Measurements from ENCODE around the gene LPCAT4. TPM values are rescaled to one million over a fixed set of nuclear protein-coding genes. Genes with fewer than 3 reads are reported as not detected.

LPCAT4 gene
- total RNA-seq, 1 experiment from 2014 or later, result 77.1 TPM

DNA sequence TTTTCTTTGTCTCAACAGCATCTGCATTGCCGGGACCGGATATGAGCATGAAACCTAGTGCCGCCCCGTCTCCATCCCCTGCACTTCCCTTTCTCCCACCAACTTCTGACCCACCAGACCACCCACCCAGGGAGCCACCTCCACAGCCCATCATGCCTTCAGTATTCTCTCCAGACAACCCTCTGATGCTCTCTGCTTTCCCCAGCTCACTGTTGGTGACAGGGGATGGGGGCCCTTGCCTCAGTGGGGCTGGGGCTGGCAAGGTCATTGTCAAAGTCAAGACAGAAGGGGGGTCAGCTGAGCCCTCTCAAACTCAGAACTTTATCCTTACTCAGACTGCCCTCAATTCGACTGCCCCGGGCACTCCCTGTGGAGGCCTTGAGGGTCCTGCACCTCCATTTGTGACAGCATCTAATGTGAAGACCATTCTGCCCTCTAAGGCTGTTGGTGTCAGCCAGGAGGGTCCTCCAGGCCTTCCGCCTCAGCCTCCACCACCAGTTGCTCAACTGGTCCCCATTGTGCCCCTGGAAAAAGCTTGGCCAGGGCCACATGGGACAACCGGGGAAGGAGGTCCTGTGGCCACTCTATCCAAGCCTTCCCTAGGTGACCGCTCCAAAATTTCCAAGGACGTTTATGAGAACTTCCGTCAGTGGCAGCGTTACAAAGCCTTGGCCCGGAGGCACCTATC, 18.9 kb downstream of the LPCAT4 start:
- H3K4me2 ChIP-seq (ENCODE audit: low read length), result no peak overlapping the region
- BruUV-seq (replicated peaks), result no TSS peak
- no peaks in the 10 kb centered on the region for H3K79me2 ChIP-seq (ENCODE audit: insufficient read depth, low read length)
- no peak overlapping the region for H2AFZ ChIP-seq (ENCODE audit: low read depth, low read length, poor library complexity, severe bottlenecking)
- ChIA-PET CTCF (no interaction called here), POLR2A (no interaction called here), RAD21 (ENCODE audit: low non-redundant PET in 1 of 2, low total read pairs in 2 of 2, uncharacterized antibody in 2 of 2, unreplicated experiment in 2 of 2) (no interaction called here)
- H3K4me3 ChIP-seq (replicated peaks in 1 of 2; ENCODE audit: low read depth in 1 of 2, low read length in 2 of 2), result no peak overlapping the region
- H3K27ac ChIP-seq (ENCODE audit: low read depth, low read length), result no peak overlapping the region
- no peaks in the 10 kb centered on the region for H3K27me3 ChIP-seq (ENCODE audit: insufficient read depth, low read length)
- intact Hi-C loops (cut with micrococcal nuclease), result no loop called here
- H3K9me2 ChIP-seq (ENCODE audit: insufficient read depth), result no peaks in the 10 kb centered on the region
- DNase-seq (ENCODE audit: low read depth, low spot score), result no peak
- H3K36me3 ChIP-seq (ENCODE audit: control insufficient read depth in 1 of 2, insufficient read depth in 2 of 2, low read length in 2 of 2), result no peaks in the 10 kb centered on the region
- H3K4me1 ChIP-seq (ENCODE audit: control insufficient read depth in 1 of 2, insufficient read depth in 2 of 2, low read length in 2 of 2), result peaks cover 0 to 5% of the 10 kb centered on the region in 2 experiments; a peak in 2 of 4 replicates
- H3K9ac ChIP-seq (ENCODE audit: low read length), result no peak overlapping the region
- TF ChIP-seq TCF7L2 (IDR thresholded peaks at IDR 0.05; ENCODE audit: borderline replicate concordance, extremely low read depth, insufficient read depth, insufficient read length) (no peak), ZNF274 (IDR thresholded peaks at IDR 0.05; ENCODE audit: low read depth, low read length) (no peak), ELF1 (IDR thresholded peaks at IDR 0.05; ENCODE audit: borderline replicate concordance, low read depth) (no peak), YY1 (IDR thresholded peaks at IDR 0.05; ENCODE audit: extremely low read depth, insufficient replicate concordance, low read depth, low read length) (no peak), SRF (IDR thresholded peaks at IDR 0.05; ENCODE audit: low read depth) (no peak), EZH2phosphoT487 (IDR thresholded peaks at IDR 0.05; ENCODE audit: borderline replicate concordance) (no peak), EZH2 (IDR thresholded peaks at IDR 0.05) (no peak), CEBPB (IDR thresholded peaks at IDR 0.05; ENCODE audit: low read depth) (no peak), ZFX (IDR thresholded peaks at IDR 0.05) (no peak), EGR1 (IDR thresholded peaks at IDR 0.05; ENCODE audit: low read depth) (no peak), SIN3A (IDR thresholded peaks at IDR 0.05; ENCODE audit: low read depth) (no peak), SP1 (IDR thresholded peaks at IDR 0.05; ENCODE audit: low read depth) (no peak), MAX (IDR thresholded peaks at IDR 0.05) (no peak), POLR2A (IDR thresholded peaks at IDR 0.05; ENCODE audit: borderline replicate concordance, extremely low read depth, insufficient read depth, insufficient read length) (no peak), FOSL1 (IDR thresholded peaks at IDR 0.05; ENCODE audit: low read depth) (no peak)
- TF ChIP-seq, protein P1, sequence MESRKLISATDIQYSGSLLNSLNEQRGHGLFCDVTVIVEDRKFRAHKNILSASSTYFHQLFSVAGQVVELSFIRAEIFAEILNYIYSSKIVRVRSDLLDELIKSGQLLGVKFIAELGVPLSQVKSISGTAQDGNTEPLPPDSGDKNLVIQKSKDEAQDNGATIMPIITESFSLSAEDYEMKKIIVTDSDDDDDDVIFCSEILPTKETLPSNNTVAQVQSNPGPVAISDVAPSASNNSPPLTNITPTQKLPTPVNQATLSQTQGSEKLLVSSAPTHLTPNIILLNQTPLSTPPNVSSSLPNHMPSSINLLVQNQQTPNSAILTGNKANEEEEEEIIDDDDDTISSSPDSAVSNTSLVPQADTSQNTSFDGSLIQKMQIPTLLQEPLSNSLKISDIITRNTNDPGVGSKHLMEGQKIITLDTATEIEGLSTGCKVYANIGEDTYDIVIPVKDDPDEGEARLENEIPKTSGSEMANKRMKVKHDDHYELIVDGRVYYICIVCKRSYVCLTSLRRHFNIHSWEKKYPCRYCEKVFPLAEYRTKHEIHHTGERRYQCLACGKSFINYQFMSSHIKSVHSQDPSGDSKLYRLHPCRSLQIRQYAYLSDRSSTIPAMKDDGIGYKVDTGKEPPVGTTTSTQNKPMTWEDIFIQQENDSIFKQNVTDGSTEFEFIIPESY (IDR thresholded peaks at IDR 0.05; ENCODE audit: extremely low read depth, insufficient replicate concordance, low read length), result no peak
- ATAC-seq, result no peak
- H4K20me1 ChIP-seq (ENCODE audit: insufficient read depth), result no peaks in the 10 kb centered on the region
- H3K9me3 ChIP-seq (ENCODE audit: control insufficient read depth in 1 of 2, insufficient read depth in 1 of 2, low read depth in 1 of 2, low read length in 2 of 2), result no peaks in the 10 kb centered on the region
